Activated T-cell treated with anti-CD3 and anti-CD28 coated beads for 4 hours (primary cell): Measurements from ENCODE around the gene MPG.
"Not testable (repeated sequence)": the region's sequence is repeated elsewhere in the genome, so short reads cannot be mapped to it uniquely, and the experiment has no call there.

Source experiments
- DNase-seq: peaks from one replicate; pipeline ENCODE4 v3.0.0-alpha.2; 2020

Gene MPG

DNA sequence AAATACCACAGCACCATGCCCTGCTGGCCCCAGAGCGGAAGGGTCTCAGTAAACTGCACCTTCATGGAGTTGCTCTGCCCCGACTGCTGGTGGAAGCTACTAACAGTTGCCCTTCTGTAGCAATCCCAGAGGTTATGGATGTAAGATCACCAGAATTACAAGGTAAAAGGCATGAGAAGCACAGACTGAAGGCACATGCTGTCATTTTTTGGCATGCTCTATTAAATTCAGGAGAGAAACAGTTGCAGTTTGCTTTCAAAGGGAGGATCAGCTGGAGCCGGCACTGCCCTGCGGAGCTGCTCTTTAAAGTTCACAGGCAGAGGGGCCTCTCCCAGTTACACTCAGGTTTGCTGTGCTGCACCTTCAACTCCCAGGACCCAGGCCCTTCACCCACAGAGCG, 41.3 kb downstream of the MPG start:
- no peak for DNase-seq

- no peak for DNase-seq
These were observed 41.9 kb downstream of the MPG start for GRCh38 chr16:119835-120491.

GRCh38 chr16:120756-121155, 42.7 kb downstream of the MPG start:
- DNase-seq = no peak

- no peak for DNase-seq
These were observed 44.3 kb downstream of the MPG start for GRCh38 chr16:122361-122760.

DNA sequence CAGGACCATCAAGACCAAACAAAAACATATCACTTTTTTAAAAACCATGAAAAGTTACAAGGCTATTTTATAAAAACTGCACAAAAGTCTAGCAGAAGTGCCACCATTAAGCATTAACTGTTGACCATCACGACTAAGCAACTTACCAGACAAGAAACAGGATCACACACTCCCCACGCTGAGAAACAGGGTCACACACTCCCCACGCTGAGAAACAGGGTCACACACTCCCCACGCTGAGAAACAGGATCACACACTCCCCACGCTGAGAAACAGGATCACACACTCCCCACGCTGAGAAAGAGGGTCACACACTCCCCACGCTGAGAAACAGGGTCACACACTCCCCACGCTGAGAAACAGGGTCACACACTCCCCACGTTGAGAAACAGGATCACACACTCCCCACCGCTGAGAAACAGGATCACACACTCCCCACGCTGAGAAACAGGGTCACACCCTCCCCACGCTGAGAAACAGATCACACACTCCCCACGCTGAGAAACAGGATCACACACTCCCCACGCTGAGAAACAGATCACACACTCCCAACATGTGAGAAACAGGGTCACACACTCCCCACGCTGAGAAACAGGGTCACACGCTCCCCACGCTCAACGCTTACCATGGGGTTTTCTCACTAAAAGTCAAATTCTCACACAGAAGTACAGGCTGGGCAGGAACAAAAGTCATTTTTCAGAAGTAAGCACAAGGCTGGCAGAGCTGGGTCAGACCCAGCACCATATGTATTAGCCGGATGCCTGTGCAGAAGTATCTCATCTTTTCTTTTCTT, 45.7 kb downstream of the MPG start:
- DNase-seq = not testable (repeated sequence)

- DNase-seq = no peak
These were observed 47.0 kb downstream of the MPG start for GRCh38 chr16:125011-125410.

DNA sequence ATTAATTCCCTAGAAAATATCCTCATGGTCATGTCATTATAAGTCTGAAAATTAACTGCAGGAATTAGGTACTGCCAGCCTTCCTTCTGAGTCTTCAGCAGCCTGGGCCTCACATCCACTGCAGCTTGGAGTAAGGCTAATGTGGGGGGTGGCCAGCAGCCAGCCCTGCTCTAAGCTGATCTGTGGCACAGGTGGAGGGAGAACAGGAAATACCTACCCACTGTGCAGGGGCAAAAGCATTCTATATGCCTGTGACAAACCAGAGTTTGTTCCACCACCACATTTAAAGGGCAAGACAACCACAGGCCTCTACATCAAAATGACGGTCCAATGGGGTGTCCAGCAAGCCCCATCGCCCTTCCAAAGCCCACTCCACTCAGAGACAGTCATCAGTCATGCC, 51.0 kb downstream of the MPG start:
- no peak for DNase-seq

GRCh38 chr16:130533-131173, 52.6 kb downstream of the MPG start:
- DNase-seq = no peak

DNA sequence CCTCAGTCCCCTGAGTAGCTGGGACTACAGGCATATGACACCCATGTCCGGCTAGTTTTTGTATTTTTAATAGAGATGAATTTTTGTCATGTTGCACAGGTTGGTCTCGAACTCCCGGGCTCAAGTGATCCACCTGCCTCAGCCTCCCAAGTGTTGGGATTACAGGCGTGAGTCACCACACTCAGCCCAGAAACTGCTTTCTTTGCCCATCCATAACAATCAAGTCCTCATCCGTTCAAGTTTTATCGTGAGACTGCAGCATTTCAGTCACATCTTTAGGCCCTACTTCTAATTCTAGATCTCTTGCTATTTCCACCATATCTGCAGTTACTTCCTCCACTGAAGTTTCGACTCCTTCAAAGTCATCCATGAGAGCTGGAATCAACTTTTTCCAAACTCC, 54.1 kb downstream of the MPG start:
- no peak for DNase-seq

DNA sequence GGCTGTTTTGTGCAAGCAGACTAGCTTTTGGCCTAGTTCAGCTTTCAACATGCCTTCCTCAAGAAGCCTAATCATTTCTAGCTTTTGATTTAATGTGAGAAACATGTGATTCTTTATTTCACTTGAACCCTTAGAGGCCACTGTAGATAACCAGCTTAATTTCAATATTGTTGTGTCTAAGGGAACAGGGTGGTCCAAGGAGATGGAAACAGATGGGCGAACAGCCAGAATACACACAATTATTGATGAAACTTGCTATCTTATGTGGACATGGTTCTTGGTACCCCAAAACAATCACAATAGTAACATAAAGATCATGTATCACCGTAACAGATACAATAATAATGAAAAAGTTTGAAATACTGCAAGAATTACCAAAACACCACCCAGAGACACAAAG, 55.7 kb downstream of the MPG start:
- no peak for DNase-seq
